KG1 (cell line): Measurements from ENCODE around the gene NAIF1.

Experiments
- DNase-seq: peaks from one replicate; lab custom pipeline; 2025; lab: John Stamatoyannopoulos, UW

Gene NAIF1

GRCh38 chr9:128102196-128102595 lies 35.1 kb upstream of the NAIF1 start:
- DNase-seq: no peak

GRCh38 chr9:128101690-128102089 lies 34.6 kb upstream of the NAIF1 start:
- DNase-seq: no peak

DNA sequence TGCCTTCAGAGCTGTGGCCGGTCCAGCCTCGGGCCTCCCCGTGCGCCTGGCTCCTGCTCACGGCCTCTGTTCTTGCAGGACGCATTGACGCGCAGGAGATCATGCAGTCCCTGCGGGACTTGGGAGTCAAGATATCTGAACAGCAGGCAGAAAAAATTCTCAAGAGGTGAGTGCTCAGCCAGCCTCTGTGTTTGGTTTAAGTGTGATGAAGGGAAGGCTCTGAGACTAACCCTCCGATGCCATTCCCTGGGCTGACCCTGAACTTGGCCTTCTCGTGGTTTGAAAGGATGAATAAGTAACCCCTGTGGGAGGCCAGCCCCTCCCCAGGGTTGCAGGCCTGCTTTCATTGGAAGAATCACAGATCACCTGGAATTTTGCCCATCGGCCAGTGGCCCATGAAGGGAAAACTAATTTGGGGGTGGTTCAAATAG lies 34.1 kb upstream of the NAIF1 start:
- no peak for DNase-seq

GRCh38 chr9:128100581-128100980 lies 33.5 kb upstream of the NAIF1 start:
- no peak for DNase-seq

- DNase-seq: no peak
Observed at GRCh38 chr9:128099932-128100491, 32.9 kb upstream of the NAIF1 start.

DNA sequence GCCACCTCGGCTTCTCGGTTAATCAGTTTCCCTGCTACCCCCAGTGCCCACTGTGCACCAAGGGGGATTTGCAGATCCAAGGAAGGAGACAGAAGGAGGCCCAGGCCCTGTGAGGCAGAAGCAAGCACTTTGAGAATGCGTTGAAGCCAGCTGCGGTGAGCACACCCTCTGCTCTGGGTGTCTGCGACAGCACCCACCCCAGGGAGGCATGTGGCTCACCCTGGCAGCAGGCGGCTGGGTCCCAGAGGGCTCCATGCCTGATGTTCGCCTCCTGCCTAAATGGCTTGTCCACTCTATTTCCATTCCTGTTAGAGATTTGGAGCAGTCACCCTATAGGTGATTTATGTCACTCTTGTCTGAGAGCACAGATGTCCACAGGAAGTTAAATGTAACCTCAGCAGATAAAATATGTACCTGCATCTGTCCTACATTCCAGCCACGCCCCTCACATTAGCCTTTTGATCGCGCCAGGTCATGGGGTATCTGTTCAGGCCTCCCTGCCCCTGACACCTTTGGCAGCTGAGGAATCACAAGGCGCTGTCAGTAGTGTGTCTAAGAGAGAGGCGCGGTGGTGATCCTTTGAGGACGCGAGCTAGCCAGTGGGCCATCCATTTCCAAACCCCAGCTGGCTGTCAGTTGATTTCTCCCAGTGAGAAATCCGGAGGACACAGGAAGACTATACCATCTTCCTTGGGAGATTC lies 32.3 kb upstream of the NAIF1 start:
- DNase-seq: no peak

DNA sequence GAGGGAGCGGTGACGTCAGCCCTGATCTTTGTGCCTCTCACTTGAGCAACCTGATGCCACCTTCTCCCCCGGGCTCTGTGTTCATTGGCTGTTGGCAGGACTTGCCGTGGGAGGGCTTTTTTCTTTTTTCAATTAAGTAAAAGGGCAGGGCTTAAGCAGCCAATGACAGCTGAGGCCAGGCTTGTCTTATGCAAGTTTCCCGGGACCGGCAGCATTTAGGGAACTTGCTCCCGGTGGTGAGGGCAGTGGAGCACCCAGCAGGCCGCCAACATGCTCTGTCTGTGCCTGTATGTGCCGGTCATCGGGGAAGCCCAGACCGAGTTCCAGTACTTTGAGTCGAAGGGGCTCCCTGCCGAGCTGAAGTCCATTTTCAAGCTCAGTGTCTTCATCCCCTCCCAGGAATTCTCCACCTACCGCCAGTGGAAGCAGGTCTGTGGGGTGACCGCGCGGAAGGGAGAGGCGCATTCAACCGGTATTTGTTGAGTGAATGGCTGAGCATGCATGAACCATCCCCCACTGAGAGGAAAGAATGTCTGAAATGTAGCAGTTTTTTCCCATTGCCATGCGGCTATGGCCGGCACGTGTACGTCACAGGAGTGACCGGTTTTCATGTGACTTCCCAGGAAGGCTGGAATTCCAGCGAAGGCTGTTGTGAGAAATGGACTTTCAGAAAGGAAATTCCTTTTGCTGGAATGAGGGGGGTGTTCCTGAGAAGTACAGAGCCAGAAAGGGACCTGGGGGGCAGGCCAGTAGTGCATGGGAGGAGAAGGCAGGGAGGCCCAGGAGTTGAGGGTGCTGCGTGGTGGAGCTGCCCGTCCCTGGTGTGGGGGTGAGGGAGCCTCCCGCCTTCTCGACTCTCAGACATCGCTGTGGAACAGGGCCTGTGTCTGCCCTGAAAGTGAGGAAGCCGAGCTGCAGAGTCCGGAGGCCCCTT lies 31.4 kb upstream of the NAIF1 start:
- no peak for DNase-seq

DNA sequence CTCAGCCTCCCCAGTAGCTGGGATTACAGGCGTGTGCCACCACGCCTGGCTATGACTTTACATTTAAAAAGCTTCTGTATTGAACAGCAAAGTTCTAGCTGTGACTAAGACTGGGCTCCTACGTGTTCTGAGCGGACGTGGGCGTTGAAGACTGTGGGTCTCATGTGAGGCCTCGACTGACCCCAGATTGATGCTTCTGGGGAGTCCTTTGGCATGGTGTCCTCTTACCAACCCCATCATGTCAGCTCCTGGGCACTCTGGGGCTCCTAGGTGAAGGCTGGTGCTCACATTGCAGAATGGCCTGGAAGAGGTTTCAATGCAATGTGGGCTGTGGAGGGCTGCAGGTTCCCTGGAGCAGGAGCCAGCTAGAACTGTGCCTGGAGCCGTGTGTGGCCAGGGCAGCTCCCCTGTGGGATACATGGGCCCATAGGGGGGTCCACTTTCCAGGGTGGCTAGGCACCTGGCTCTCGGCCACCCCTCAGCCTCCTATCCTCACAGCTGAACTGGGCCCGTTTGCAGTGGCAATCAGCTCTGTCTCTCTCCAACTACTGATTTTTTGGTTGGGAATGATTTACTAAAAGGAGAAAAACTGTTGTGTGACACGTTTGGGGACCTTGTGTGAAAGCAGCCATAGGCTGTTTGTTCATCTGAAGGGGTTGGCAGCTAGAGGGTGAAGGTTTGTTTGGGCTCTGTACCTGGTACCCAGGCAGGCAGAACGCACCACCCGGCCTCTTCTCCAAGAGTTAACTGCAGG lies 30.6 kb upstream of the NAIF1 start:
- DNase-seq: no peak

DNA sequence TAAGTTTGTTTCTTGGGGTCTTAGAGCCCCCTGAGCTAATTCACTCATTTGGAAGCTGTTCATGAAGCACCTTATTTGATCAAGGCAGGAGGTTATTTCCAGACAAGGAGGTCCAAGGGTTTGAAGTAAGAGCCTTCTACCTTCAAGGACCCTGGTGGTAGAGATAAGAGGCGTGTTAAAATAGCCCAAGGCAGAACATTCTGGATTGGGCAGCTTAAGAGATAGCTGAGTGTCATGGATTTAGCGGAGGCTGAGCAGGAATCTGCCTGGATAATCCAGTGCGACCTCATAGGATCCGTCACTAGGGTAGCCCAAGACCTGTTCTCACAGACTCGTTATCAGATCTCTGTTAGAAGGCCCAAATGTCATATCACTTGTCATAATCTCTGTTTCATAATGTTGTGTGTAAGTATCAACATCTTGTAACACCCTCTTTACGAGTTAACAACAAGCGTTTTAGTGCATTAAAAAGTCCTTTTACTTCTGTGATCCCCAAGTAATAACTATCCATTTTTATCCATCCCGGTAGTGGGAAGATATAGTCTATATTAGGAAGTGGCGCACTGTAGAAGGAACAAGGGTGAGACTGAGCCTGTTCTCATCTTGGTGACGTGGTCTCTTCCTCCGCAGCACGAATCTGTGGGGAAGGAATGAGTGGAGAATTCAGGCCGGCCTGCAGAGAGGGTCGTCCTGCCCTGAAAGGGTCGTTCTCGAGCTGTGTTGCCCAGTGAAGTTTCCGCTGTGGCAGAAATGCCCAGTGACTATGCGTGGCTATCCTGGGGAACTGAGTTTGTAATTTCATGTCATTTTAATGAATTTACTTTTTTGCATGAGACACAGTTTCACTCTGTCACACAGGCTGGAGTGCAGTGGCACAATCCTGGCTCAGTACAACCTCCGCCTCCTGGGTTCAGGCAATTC lies 29.8 kb upstream of the NAIF1 start:
- DNase-seq: no peak

DNA sequence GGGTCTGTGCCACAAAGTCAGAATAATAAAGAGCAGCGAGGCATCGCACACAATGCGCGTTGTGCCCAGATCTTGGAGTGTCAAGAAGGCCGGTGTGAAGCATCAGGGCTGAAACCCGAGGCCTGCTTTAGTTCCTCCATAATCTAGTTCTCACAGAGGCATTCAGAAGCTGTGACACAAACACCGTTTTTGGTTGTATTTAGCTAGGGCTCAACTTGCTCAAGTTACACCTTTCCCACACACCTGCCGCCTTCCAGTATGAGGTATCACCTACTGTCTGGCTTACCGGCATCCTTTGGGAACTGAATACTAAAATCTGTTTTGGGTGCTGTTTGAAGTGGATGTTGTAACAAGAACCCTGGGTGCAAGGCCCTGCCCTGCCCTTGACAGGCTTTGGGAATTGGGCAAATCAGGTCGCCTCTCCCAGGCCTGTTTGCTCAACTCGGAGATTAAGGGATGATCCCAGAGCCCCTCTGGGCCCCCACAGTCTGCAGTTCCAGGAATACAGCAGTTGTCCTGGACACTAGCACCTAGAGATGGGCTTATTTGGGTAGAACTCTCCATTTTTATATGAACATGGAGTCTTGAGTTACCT lies 27.9 kb upstream of the NAIF1 start:
- DNase-seq: no peak

- DNase-seq: peak; percentile 43
Observed at GRCh38 chr9:128094166-128094949, 27.2 kb upstream of the NAIF1 start.

DNA sequence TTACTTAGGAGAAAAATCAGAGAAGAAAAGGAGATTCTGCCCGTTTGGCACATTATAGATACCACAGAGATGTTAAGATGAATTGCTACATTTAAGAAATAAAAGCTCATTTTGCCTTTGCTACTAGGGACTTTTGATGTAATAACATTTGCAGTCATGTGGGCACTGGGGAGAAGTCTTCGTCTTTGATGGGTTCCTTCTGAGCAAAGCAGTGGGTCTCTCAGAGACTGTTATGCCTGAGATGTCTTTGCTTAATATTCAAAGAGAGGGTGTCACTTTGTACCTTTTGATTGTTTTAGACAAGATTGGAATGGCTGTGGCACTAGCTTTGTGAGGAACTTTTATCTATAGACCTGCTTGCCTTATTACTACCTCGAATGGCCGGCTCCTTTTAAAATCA lies 25.9 kb upstream of the NAIF1 start:
- no peak for DNase-seq

- no peak for DNase-seq
Observed at GRCh38 chr9:128092199-128092977, 25.3 kb upstream of the NAIF1 start.

- no peak for DNase-seq
Observed at GRCh38 chr9:128091571-128091970, 24.5 kb upstream of the NAIF1 start.

DNA sequence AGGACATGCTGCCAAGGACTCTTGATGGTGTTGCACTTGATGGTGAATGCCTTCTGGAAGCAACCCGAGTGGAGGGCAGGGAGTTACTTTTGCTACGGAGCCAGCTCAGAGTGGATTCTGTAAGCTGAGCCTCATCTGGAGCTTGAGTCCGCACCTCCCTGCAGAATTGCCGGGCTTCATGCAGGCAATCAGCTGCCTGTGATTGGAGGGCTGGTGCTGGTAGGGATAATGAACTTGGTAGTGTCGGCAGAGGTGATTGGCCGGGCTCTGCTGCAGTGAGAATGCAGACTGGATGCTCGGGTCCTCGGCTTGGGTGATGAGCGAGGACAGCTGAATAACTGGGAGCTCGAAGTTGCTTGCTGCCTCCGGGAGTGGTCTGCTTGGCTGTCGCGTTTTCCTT lies 24.0 kb upstream of the NAIF1 start:
- DNase-seq: no peak

DNA sequence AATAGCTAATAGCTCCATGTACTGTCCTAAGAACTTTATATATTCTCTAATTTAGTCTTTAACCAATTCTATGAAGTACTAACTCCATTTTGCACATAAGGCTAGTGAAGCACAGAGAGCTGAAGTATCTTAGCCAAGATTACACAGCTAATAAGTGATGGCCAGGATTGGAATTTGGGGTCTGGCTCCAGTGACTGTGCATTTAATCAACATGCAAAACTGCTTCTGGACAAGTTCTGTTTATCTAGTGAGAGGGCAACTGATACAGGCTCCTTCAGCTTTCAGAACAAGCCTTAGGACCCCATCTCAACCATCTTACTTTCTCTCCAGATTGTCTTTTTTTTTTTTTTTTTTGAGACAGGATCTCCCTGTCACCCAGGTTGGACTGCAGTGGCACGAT lies 22.2 kb upstream of the NAIF1 start:
- DNase-seq: no peak

DNA sequence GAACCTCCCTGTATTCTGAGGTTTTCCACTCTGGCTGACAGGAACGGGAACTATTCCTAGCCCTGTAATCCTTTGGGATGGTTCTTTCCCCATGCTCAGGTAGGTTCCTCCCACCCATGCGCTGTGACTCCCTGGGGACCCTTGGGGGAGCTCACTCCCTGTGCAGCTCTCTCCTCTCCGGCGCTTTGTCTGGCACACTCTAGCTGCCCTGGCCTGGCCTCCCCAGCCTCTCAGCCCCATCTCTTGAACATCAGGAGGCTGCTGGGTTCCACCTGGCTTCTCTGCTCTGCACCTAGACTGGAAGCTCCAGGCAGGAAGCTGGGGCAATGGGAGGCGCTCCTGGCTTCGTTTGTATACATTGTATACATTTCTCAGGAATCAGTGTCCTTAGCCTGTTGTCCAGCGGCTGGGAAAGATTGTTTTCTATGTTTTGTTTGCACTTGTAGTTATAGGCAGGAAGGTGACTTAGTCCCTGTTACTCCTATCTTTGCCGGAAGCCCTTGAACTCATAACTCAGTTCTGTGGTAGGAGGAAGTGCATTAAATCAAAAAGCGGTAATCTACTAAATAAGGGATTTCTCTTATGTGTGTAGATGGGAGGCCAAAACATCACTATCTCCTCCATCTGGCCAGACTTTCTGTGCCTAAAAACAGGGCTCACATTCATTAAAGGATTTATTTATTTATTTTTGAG lies 21.3 kb upstream of the NAIF1 start:
- no peak for DNase-seq

GRCh38 chr9:128087262-128087661 lies 20.1 kb upstream of the NAIF1 start:
- DNase-seq: no peak

DNA sequence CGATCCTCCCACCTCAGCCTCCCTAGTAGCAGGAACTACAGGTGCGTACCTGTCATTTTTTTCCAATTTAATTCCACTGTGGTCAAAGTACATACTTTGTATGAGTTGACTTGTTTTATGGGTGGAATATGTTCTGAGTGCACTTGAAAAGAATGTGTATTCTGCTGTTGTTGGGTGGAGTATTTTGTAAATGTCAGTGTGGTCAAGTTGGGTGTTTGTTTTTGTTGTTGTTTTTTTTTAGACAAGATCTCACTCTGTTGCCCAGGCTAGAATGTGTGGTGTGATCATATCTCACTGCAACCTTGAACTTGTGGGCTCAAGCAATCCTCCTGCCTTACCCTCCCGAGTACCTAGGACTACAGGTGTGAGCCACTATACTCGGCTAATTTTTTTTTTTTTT lies 18.8 kb upstream of the NAIF1 start:
- DNase-seq: no peak
